Activated T-helper 9 cell treated with anti-CD3 and anti-CD28 coated beads, Interleukin-2, amount 50 U/mL, for 16 hours (primary cell): Measurements from ENCODE around the gene SHH.

Source experiments
- DNase-seq: peaks from one replicate; pipeline ENCODE4 v3.0.0-alpha.2; 2020; ENCODE audit warnings: low read depth

The SHH gene

DNA sequence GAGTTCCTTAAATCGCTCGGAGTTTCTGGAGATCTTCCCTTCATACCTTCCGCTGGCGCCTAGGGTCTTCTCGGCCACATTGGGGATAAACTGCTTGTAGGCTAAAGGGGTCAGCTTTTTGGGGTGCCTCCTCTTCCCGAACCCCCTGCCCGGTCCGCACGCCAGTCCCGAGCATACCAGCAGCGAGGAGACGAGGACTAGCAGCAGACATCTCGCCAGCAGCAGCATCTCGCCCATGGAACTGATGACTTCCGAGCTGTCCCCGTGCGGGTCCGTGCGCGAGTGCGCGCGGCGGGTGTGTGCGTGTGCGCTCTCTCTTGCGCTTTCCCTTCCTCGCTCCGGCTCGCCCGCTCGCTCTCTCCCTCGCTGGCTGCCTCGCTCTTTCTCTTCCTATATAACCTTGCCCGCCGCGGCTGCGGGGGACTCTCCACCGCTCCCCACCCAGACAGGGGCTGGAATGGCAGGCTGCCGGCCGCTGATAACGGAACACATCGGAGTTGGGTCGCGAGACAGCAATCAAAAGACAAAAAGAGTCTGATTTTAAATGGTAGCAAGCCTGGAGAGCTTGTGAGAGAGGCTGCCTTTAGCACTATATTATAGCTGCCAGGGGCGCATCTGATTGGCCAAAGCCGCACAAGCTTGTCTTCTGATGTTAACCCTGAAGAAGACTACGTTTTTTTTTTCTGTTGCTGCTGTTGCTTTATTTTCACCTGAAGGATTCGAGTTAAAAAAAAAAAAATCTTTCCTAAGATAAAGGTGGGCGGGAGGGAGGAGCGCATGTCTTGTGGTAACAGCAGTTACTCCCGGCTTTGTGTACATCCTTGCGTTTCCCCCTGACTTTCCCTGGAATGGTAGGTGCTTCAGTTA, at the start of gene SHH:
Gene SHH (minus strand): TSS at position 569 of the 867 bp plus-strand sequence. CDS start 341 bp downstream, at position 228.
- DNase-seq, result no peak

DNA sequence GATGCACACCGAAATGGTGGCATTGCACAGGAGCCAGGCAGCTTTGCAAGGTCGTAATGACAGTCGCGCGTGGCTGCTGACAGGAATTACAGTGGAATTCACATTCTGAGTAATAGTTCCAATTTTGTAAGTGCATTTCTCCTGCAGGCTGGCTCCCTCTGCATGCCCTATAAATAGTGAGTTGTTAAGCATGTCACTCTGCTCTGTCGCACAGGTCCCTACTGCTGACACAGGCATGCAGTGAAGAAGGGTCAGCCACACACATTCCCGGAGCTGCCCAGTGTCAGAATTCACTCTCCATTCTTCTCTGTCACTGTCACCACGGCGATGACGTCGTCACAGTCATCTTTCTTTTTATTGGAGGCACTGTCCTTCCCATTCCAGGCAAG, 49.2 kb upstream of the SHH start:
- no peak for DNase-seq

DNA sequence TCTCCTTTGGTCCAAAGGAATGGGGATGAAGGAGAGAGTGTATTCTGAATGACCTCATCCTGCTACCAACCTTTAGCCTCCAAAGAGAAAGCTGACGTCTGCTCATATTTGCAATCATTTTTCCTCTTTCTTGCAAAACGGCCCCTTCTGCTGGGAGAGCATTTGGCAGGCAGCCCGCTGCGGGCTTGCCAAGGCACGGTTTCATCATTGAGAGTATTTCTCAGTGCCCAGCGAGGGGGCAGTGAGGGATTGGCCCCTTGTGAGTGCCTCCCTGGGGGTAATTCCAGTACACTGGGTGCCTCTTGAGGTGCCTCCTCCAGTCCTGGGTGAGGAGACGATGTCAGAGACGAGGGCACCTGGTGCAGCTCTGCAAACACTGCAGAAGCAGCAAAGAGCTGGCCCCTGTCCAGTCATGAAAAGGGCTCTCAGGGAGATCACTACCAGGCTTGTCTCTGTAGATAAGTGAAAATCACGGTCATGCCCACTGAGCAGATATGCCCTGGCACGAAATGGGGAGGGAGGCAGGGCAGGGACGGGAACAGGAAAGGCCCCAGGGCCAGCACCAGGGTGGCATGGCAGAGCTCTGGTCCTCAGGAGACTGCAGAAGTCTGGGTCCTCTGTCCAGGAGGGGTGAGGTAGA, 48.7 kb upstream of the SHH start:
- DNase-seq, result no peak

DNA sequence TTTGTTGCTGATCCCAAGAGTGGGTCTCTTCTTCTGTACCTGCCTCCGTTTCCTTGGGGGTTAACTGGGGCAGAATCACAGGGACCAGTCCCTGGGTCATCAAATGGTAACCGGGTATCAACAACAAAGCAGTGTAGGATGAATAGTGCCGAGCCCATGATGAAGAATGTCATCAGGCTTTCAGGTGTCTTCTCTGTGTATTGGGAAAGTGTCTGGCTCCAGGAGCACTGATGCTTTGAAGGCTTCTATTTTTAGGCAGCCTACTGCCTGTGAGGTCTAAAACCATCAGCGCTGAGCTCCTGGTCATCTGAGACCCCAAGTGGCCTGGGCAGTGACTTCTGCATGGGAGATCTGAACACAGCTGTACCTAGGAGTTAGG, 48.2 kb upstream of the SHH start:
- no peak for DNase-seq

DNA sequence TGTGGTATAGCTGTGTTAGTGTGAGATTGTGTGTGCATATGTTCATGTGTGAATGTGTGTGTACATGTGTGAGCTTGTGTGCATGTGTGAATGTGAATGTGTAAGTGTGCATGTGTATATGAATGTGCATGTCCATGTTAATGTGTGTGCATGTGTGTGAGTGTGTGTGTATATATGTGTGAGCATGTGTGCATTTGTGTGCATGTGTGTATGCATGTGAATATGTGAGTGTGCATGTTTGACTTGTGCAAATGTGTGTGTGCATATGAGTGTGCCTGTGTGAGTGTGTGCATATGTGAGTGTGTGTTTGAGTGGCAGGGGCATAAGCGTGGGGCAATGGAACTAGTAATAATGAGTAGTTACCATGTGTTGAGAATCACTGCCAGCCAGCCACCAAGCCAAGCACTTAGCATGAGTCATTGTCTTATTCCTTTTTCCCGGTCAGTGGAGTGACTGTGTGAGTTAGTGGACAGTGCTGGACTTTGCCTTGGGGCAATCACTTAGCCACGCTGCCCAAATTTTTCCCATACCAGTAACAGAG, 46.3 kb upstream of the SHH start:
- no peak for DNase-seq

DNA sequence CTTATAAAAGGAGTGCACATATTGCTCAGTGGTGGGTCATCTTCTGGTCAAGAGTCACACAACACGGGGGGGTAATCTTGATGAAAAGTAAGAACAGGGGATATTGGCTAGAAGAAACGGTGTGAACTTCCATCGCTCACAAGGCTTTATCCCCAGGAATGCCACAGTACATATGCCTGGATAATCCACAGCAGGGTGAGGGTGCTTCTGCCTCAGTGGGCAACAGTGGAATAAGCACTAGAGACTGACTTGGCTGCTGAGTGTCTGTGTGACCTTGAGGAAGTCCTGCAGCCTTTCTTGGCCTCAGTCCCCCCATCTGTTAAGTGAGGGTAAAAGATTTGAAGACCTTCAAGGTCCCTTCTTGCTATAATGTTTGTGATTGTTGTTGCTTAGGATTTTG, 44.9 kb upstream of the SHH start:
- no peak for DNase-seq

DNA sequence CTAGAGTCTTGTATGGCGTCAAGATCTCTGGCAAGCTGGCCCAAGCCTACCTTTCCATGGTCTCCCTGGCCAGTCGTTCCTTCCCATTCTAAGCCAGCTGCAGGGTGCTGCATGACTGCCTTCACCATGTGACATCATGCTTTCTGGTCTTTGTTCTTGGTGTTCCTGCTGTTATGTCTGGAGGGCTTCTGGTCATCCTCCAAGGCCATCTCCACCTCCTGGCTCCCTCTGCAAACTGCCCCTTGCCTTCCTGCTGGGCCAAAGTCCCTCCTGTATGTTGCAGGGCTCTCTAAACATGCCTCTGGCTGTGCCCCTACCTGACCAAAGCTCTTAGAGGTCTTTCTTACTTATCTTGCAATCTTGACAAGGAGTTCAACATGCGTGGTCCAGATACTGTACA, 44.4 kb upstream of the SHH start:
- no peak for DNase-seq

DNA sequence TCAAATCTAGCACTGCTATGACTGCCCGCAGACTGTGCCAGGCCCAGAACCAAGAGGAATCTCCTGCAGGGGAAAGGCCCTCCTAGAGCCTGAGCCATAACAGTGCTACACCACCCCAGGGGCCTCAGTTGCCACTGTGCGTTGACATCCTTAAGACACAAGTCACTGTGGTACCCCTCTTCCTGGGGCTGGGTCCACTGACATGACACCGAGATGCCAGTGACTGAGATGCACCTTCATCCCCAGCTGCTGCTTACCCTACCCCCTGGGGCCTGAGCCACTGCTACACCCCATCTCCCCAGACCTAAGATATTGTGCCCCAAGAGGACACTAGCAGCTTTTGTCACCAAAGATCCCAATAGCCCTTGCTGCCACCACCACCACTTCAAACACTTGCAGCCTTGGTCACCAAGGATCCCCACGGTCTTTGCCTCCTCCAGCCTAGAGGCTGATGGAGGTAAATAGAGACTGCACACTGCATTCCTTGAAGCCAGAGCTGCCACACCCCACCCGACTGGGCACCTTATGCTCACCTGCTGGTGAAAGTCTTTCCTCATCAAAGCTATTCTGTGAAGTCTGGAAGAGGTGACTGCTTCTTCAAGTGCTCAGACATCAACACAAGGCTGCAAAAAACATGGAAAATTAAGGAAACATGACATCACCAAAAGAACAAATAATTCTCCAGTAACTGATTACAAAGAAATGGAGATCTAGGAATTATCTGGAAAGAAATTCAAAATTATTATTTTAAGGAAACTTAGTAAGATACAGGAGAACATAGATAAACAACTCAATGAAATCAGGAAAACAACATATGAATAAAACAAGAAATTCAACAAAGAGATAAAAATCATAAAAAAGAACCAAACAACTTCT, 40.4 kb upstream of the SHH start:
- DNase-seq, result no peak

DNA sequence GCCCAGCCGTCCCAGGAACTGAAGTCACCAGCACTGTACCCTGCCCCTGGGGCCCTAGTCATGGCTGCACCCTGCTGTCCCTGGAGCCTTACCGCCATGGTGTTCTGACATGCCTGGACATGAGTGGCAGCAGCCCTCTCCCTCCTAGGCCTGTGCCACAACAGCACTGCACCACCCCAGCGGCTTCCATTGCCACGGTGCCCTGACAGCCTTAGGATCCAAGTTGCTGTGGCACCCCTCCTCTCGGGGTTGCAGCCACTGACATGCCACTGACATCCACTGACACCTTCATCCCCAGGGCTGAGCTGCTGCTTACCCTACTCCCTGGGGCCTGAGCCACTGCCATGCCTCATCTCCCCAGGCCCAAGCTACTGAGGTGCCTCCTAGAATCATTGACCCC, 39.6 kb upstream of the SHH start:
- no peak for DNase-seq

DNA sequence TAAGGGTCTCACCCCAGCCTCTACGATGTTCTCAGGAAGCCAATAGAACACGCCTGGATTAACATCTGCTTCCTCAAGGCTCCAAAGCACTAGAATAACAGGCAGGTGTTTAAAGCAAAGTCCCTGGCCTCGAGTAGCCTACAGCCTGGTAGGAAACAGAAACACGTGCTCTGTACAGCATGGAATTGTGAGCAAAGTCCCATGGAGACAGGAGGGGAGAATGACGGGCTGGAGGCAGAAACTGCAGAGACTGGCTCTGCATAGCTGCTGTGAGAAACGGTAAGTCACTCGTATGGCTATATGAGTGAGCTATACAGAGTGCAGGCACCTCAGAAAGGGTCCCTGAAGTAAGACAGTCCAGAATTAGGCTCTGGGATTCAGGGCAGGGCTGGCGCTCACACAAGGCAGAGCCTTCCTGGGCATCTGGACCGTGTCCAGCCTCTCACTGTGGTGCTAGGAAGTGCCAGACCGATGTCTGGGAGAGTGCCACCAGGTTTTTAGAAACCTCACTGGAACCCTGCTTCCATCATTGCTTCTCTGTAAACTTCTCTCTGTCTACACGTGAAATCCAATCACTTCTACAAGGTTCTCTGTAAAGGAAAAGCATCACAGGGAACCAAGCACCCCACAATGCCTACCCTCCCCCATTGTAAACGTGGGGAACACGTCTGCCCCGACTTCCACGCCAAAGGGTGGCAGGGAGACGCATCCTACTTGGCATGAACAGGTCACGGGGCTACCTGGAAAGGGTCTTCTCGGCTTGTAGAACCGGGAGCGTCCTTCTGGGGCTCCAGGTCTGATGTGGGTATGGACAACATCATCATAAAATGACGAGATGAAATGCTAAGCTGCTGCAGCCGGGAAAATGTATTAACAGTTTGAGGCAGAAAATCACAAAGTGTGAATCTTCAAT, 38.8 kb upstream of the SHH start:
- DNase-seq, result no peak

DNA sequence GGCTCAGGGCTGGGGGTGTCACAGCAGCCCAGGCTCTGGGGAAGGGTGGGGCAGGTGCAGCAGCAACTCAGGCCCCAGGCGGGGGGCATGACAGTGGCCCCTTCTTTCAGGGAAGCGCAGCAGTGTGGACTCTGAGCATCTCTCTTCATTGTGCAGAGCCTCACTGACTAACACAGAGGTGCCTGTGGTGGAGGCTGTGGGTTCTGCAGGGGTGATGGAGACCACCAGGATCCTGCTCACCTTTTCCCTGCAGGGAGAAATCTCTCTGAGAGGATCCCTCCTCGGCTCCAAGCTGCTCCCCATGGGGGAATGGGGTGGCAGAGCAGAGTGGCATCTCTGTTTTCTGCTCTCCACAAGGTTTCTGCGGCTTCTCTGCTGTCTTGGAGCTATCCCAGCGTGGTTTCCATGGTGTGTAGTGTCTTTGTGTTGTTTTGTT, 37.8 kb upstream of the SHH start:
- DNase-seq, result no peak

DNA sequence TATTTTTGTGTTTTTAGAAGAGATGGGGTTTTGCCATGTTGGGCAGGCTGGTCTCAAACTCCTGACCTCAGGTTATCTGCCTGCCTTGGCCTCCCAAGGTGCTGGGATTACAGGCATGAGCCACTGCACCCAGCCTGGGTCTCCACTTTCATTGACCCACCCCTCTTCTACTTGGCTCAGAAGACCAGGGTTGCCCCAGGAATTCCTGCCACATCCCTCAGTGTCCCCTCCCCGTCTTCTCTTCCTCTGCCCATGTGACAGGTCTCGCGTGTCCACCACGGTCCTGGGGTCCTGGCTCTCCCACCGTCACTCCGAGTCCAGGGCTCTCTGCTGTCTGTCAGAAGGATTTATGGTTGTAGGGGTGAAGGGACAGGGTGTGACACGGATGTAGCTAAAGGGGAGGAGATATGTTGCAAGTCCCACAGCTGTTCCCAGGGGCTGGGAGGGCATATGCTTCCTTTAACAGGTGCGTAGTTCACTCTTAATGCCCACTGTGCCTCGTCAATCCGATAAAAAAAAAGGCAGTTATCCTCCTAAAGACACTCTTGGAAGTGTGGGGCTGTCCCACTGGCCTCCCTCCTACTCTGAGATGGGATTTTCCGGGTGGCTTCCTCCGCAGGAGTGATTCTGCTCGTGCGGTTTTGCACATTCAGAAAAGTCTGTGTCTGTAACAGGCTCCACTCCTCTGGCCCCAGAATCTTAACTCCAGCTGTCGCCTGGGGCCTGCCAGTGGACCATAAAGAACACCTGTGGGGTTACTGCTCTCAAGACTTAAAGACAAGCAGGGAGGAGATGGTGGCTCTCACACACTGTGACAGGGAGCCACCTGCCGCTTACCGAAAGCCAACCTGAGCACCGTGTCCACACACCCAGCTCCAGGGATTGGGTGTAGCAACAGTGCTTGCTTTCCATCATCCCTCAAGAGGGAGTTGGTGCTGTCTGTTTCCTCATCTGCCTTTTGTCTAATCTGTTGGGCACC, 36.7 kb upstream of the SHH start:
- no peak for DNase-seq

DNA sequence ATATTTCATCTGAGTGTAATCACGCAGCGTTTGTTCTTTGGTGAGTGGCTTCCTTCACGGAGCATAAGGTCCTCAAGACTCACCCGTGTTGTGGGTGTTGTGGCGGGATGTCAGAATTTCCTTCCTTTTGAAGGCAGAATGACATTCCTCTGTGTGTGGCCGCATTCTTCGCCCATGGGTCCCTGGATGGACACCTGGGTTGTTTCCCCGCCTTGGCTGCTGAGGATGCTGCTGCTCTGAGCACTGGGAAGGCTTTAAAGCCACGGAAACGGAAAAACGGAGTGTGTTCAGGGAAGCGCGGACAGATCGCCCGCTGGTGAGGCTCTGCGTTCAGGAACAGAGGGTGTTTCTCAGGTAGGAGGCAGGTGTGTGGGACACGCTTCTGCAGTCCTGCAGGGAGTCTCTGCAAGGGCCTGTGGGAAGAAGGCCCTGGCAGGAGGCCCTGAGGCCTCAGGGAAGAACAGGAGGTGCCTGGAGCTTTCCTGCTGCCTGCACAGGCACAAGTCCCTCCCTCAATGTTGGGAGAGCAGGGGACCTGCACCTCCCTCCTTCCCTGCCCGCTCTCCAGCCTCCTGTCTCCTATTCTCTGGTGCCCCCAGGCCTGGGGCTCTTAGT, 35.7 kb upstream of the SHH start:
- no peak for DNase-seq

DNA sequence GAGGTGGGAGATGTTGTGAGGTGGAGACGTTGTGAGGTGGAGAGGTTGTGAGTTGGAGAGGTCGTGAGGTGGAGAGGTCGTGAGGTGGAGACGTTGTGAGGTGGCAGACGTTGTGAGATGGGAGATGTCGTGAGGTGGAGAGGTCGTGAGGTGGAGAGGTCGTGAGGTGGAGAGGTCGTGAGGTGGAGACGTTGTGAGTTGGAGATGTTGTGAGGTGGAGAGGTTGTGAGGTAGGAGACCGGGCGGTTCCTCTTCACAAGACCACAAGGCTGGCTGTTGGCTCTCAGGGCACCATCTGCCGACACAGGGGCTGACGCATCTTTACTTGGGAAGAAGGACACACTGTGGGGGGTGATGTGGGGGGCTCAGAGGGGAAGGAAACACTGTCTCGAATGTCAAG, 34.7 kb upstream of the SHH start:
- DNase-seq, result no peak

DNA sequence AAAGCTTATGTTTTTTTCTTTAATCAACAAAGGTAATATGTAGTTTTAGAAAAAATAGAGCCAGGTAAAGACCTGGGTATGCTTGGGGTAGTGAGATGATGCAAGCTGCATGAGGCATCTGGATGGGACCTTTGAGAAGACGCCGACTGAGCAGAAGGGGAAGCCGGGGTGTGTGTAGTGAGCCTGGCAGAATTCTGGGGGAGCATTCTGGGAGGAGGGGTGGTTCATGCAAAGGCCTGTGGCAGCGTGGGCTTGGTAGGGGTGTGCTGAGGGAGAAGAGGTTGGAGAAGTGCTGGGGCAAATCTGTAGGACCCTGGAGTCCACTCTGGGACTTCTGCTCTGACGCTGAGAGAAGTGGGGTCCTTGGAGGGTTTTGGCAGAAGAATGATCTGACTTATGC, 33.9 kb upstream of the SHH start:
- no peak for DNase-seq

DNA sequence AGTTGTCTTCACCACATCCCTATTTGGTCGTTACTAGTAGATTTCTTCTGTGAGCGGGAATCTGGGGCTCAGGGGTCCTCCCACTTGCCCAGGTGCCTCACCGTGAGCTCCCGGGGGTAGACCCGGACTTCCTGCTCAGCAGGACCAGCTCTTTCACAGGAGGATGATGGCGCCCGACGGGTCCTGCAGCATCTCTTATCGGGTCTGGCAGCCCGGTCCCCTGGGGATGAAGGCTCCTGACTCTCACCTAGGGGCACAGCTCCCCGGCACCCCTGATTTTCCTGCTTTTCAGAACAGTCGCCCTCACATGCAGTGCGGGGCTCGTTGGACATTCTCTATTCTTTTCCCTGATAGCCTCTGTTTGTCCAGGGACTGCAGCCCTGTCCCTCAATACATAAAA, 33.0 kb upstream of the SHH start:
- no peak for DNase-seq

DNA sequence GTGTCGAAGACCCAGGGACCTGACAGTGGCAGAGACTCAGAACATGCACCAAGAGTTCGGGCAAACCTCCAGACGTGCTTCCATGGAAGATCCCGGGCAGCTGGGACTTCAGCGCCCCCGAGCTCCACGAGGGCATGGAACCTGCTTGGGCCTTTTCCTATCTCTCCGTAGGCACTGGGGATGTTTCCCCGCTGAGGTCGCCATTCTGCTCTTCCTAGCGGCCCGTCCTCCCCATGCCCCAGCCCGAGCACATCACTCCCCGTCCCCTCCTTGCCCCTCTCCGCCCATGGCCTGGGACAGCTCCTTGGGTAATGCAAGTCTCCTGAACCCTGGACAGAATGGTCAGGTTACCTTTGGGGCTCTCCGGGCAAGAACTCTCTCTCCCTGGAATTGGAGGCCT, 32.3 kb upstream of the SHH start:
- DNase-seq, result no peak

DNA sequence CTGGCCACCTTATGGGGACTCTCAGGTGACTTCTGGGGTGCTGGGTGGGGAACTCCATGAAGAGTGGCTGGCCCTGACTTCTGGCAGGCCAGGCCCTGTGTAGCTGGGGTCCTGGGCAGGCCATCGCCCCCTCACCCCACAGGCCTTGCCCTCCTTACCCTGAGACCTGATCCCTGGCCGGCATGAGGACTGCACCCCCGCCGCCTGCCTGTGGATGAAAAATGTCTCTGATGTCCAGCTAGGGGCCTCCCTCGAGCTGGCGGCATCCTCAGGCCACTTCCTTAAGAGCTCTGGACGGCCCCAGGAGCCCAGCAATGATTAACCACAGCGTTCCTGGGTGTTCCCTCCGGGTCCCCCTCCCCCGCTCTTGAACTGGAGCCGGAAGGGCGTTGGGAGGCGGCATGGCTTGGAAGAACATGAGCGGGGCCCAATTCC, 31.8 kb upstream of the SHH start:
- DNase-seq, result no peak

DNA sequence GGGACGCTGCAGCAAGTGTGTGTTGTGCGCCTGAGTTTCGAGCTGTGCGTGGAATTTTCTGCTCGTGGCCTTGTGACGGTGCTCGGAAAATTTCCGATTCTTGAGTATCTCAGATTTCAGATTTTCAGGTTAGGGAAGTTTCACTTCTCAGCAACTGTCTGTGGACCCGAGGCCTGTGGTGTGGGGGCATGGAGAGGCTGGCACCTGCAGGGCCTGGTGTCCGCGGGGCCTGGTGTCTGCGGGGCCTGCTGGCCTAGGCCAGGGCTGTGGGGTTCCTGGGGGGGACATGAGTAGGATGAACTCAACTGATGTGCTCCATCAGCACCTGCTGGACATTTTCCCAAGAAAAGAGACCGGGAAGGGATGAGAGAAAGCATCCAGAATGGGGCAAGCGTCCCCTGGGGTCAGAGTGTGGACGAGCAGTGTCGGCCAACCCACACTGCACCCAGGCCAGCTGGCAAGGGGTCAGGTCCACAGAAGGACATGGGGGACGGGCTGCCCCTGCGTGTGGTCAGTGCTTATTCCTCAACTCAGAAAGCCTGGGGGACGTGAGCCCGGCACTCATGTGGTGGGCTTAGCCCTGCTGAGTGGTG, 31.3 kb upstream of the SHH start:
- no peak for DNase-seq
